ENCODE results near the gene PPIL4. TPM values are rescaled to one million over a fixed set of nuclear protein-coding genes. Genes with fewer than 3 reads are reported as not detected.

The PPIL4 gene
- total RNA-seq, 1 experiment from 2014 or later = 22.6 TPM

- no peaks in the 10 kb centered on the region for H3K4me1 Mint-ChIP-seq (ENCODE audit: low read depth, unreplicated experiment)
- BruUV-seq (replicated peaks) = no TSS peak
- no peak for TF ChIP-seq CTCF (IDR thresholded peaks at IDR 0.05; ENCODE audit: unreplicated experiment)
- CTCF ChIA-PET = no interaction called here
- no peak overlapping the region for H3K27ac Mint-ChIP-seq (ENCODE audit: unreplicated experiment)
- DNase-seq = no peak
- H3K9me3 Mint-ChIP-seq (ENCODE audit: low read depth, unreplicated experiment) = no peaks in the 10 kb centered on the region
- intact Hi-C loops (cut with micrococcal nuclease; ENCODE audit: unreplicated experiment) = no loop called here
- peaks cover 32% of the 10 kb centered on the region for H3K36me3 Mint-ChIP-seq (ENCODE audit: insufficient read depth, unreplicated experiment)
- H3K27me3 Mint-ChIP-seq (ENCODE audit: unreplicated experiment) = no peaks in the 10 kb centered on the region
- no peak overlapping the region for H3K4me3 Mint-ChIP-seq (ENCODE audit: low read depth, unreplicated experiment)
Observed at GRCh38 chr6:149529650-149530049, 16.2 kb downstream of the PPIL4 start.

- TF ChIP-seq CTCF (IDR thresholded peaks at IDR 0.05; ENCODE audit: unreplicated experiment) = no peak
- no TSS peak for BruUV-seq (replicated peaks)
- no peak overlapping the region for H3K27ac Mint-ChIP-seq (ENCODE audit: unreplicated experiment)
Observed at GRCh38 chr6:149515494-149515893, 30.3 kb downstream of the PPIL4 start.

GRCh38 chr6:149513915-149514314 lies 31.9 kb downstream of the PPIL4 start:
- intact Hi-C loops (cut with micrococcal nuclease; ENCODE audit: unreplicated experiment) = loop anchor here (2.0 kb wide), 1 partner anchor 37 kb away; no protein-coding TSS in a partner anchor
- Mint-ChIP-seq H3K4me1 (ENCODE audit: low read depth, unreplicated experiment) (no peaks in the 10 kb centered on the region), H3K27me3 (ENCODE audit: unreplicated experiment) (no peaks in the 10 kb centered on the region), H3K9me3 (ENCODE audit: low read depth, unreplicated experiment) (no peaks in the 10 kb centered on the region), H3K27ac (ENCODE audit: unreplicated experiment) (no peak overlapping the region), H3K36me3 (ENCODE audit: insufficient read depth, unreplicated experiment) (peaks cover 6% of the 10 kb centered on the region), H3K4me3 (ENCODE audit: low read depth, unreplicated experiment) (no peak overlapping the region)
- no peak for TF ChIP-seq CTCF (IDR thresholded peaks at IDR 0.05; ENCODE audit: unreplicated experiment)
- no TSS peak for BruUV-seq (replicated peaks)
- no peak for DNase-seq
- CTCF ChIA-PET = interaction anchor here (0.7 kb wide), 1 partner anchor 32 kb away, joined by 3 read pairs; the partner anchor contains the start of gene PPIL4

More at GRCh38 chr6:149515494-149515893, 30.3 kb downstream of the PPIL4 start:
- Mint-ChIP-seq H3K27me3 (ENCODE audit: unreplicated experiment) (no peaks in the 10 kb centered on the region), H3K36me3 (ENCODE audit: insufficient read depth, unreplicated experiment) (peaks cover 7% of the 10 kb centered on the region), H3K4me3 (ENCODE audit: low read depth, unreplicated experiment) (no peak overlapping the region), H3K9me3 (ENCODE audit: low read depth, unreplicated experiment) (no peaks in the 10 kb centered on the region), H3K4me1 (ENCODE audit: low read depth, unreplicated experiment) (no peaks in the 10 kb centered on the region)
- no peak for DNase-seq
- intact Hi-C loops (cut with micrococcal nuclease; ENCODE audit: unreplicated experiment) = loop anchor here (2.0 to 5.0 kb wide), 2 partner anchors 39 to 83 kb away; no protein-coding TSS in a partner anchor
- CTCF ChIA-PET = interaction anchor here (0.6 kb wide), 1 partner anchor 190 kb away, joined by 7 read pairs; no protein-coding TSS in a partner anchor

GRCh38 chr6:149510793-149511512 lies 34.9 kb downstream of the PPIL4 start:
- Mint-ChIP-seq H3K4me3 (ENCODE audit: low read depth, unreplicated experiment) (no peak overlapping the region), H3K27ac (ENCODE audit: unreplicated experiment) (no peak overlapping the region), H3K4me1 (ENCODE audit: low read depth, unreplicated experiment) (no peaks in the 10 kb centered on the region), H3K36me3 (ENCODE audit: insufficient read depth, unreplicated experiment) (peaks cover 6% of the 10 kb centered on the region), H3K9me3 (ENCODE audit: low read depth, unreplicated experiment) (no peaks in the 10 kb centered on the region), H3K27me3 (ENCODE audit: unreplicated experiment) (no peaks in the 10 kb centered on the region)
- no peak for DNase-seq
- CTCF ChIA-PET = no interaction called here
- TF ChIP-seq CTCF (IDR thresholded peaks at IDR 0.05; ENCODE audit: unreplicated experiment) = no peak
- no TSS peak for BruUV-seq (replicated peaks)
- intact Hi-C loops (cut with micrococcal nuclease; ENCODE audit: unreplicated experiment) = no loop called here
